Mesenchymal stem cell (in vitro differentiated cells and primary cell): ENCODE measurements around the gene NEK10.

Experiments
- DNase-seq: peaks from one replicate; pipeline ENCODE4 v3.0.0-alpha.2; 2013
- H2AFZ ChIP-seq: one replicate; pipeline ENCODE4 v1.6.1; 2013; ENCODE audit warnings: low read depth, mild to moderate bottlenecking, control low read depth, inconsistent platforms, low read length, moderate library complexity
- H2AK5ac ChIP-seq: 2 replicates; pipeline ENCODE4 v1.6.1; 2013; ENCODE audit warnings: low read length, moderate library complexity, mild to moderate bottlenecking, inconsistent platforms; ENCODE audit not compliant: severe bottlenecking
- H2BK120ac ChIP-seq: one replicate; pipeline ENCODE4 v1.6.1; 2013; ENCODE audit warnings: low read depth, mild to moderate bottlenecking, inconsistent platforms, low read length, moderate library complexity
- H2BK12ac ChIP-seq, 2 experiments: one replicate each; pipeline ENCODE4 v1.6.1; 2013; ENCODE audit warnings: inconsistent platforms in 2 of 2, low read length in 2 of 2, mild to moderate bottlenecking in 2 of 2, moderate library complexity in 2 of 2, control low read depth in 1 of 2
- H2BK15ac ChIP-seq: one replicate; pipeline ENCODE4 v1.6.1; 2013; ENCODE audit warnings: mild to moderate bottlenecking, low read depth, inconsistent platforms; ENCODE audit not compliant: poor library complexity, severe bottlenecking
- H2BK5ac ChIP-seq: 2 replicates; pipeline ENCODE4 v1.6.1; 2013; ENCODE audit warnings: low read depth, mild to moderate bottlenecking, low read length, control low read depth, inconsistent platforms; ENCODE audit not compliant: poor library complexity, severe bottlenecking
- H3K14ac ChIP-seq, 2 experiments: one replicate each; pipeline ENCODE4 v1.6.1; 2013; ENCODE audit warnings: inconsistent platforms in 2 of 2, low read length in 2 of 2, control low read depth in 1 of 2, mild to moderate bottlenecking in 1 of 2, moderate library complexity in 1 of 2
- H3K18ac ChIP-seq, 2 experiments: one replicate each; pipeline ENCODE4 v1.6.1; 2013; ENCODE audit warnings: inconsistent platforms in 2 of 2, low read length in 2 of 2, control low read depth in 1 of 2, low read depth in 1 of 2, mild to moderate bottlenecking in 1 of 2
- H3K23ac ChIP-seq, 2 experiments: one replicate each; pipeline ENCODE4 v1.6.1; 2013; ENCODE audit warnings: inconsistent platforms in 2 of 2, low read length in 2 of 2, mild to moderate bottlenecking in 2 of 2, moderate library complexity in 2 of 2, control low read depth in 1 of 2
- H3K27ac ChIP-seq: 2 replicates; pipeline ENCODE4 v1.5.1; 2013; ENCODE audit warnings: mild to moderate bottlenecking, moderate library complexity, low read length, control low read depth, inconsistent platforms; ENCODE audit not compliant: poor library complexity, severe bottlenecking
- H3K27me3 ChIP-seq, 2 experiments: 2 replicates each; pipeline versions ENCODE4 v1.6.1 to v1.7.0; 2013; ENCODE audit warnings: low read length in 2 of 2, mild to moderate bottlenecking in 2 of 2, moderate library complexity in 2 of 2, control low read depth in 1 of 2, inconsistent platforms in 1 of 2; ENCODE audit not compliant: control insufficient read depth in 1 of 2, insufficient read depth in 1 of 2
- H3K36me3 ChIP-seq, 2 experiments: 2 replicates each; pipeline versions ENCODE4 v1.6.1 to v1.7.0; 2013; ENCODE audit warnings: low read length in 2 of 2, control low read depth in 1 of 2, inconsistent platforms in 1 of 2, low read depth in 1 of 2, mild to moderate bottlenecking in 1 of 2; ENCODE audit not compliant: insufficient read depth in 2 of 2, control insufficient read depth in 1 of 2
- H3K4ac ChIP-seq, 2 experiments: one replicate each; pipeline ENCODE4 v1.6.1; 2013; ENCODE audit warnings: inconsistent platforms in 2 of 2, low read length in 2 of 2, mild to moderate bottlenecking in 2 of 2, moderate library complexity in 2 of 2, control low read depth in 1 of 2, low read depth in 1 of 2
- H3K4me1 ChIP-seq: 2 replicates; pipeline ENCODE4 v1.6.1; 2013; ENCODE audit warnings: low read depth, low read length, control low read depth; ENCODE audit not compliant: control insufficient read depth, insufficient read depth
- H3K4me2 ChIP-seq: 2 replicates; pipeline ENCODE4 v1.6.1; 2013; ENCODE audit warnings: low read length, mild to moderate bottlenecking, inconsistent platforms; ENCODE audit not compliant: poor library complexity, severe bottlenecking
- H3K4me3 ChIP-seq, 2 experiments: 2 replicates each; pipeline versions ENCODE4 v1.5.1 to v1.7.0; 2013; ENCODE audit warnings: low read length in 2 of 2, mild to moderate bottlenecking in 2 of 2, control low read depth in 1 of 2, low read depth in 1 of 2; ENCODE audit not compliant: insufficient read depth in 1 of 2
- H3K79me1 ChIP-seq: replicated peaks from 2 replicates; pipeline ENCODE4 v1.6.1; 2013; ENCODE audit warnings: mild to moderate bottlenecking, control low read depth, low read length, inconsistent platforms; ENCODE audit not compliant: poor library complexity, severe bottlenecking
- H3K9ac ChIP-seq: 2 replicates; pipeline ENCODE4 v1.7.0; 2013; ENCODE audit warnings: mild to moderate bottlenecking, low read length, moderate library complexity
- H3K9me3 ChIP-seq: 2 replicates; pipeline ENCODE4 v1.7.0; 2013; ENCODE audit warnings: mild to moderate bottlenecking, low read length; ENCODE audit not compliant: control insufficient read depth
- H4K8ac ChIP-seq: one replicate; pipeline ENCODE4 v1.6.1; 2013; ENCODE audit warnings: inconsistent platforms, mild to moderate bottlenecking, low read length, moderate library complexity
- H4K91ac ChIP-seq: one replicate; pipeline ENCODE4 v1.6.1; 2013; ENCODE audit warnings: mild to moderate bottlenecking, low read length, inconsistent platforms
- WGBS: methylation state at CpG from one replicate; pipeline ENCODE4 v1.1.7; 2013; ENCODE audit warnings: mixed read lengths; 5-methylcytosine and 5-hydroxymethylcytosine counted together

The NEK10 gene

GRCh38 chr3:27345045-27345444, 24.1 kb downstream of the NEK10 start:
- Histone ChIP-seq H3K9ac (no peak overlapping the region), H3K9me3 (no peaks in the 10 kb centered on the region), H4K8ac (no peak overlapping the region), H3K4ac (no peak overlapping the region), H2BK5ac (no peak overlapping the region), H3K27ac (no peak overlapping the region), H2AFZ (no peak overlapping the region), H3K4me3 (no peak overlapping the region), H3K23ac (no peak overlapping the region), H3K36me3 (peaks cover 0 to 96% of the 10 kb centered on the region in 2 experiments), H4K91ac (no peak overlapping the region), H3K18ac (no peak overlapping the region), H3K27me3 (no peaks in the 10 kb centered on the region), H2BK120ac (no peak overlapping the region), H3K79me1 (no peaks in the 10 kb centered on the region), H2BK12ac (no peak overlapping the region), H2AK5ac (no peak overlapping the region), H3K4me2 (no peak overlapping the region), H3K4me1 (no peaks in the 10 kb centered on the region), H3K14ac (no peak overlapping the region), H2BK15ac (no peak overlapping the region)
- WGBS: 100% methylated on average over 1 of the region's 2 CpGs
- DNase-seq: no peak

GRCh38 chr3:27344192-27344591, 25.0 kb downstream of the NEK10 start:
- Histone ChIP-seq H3K9me3 (no peaks in the 10 kb centered on the region), H2AK5ac (no peak overlapping the region), H2AFZ (no peak overlapping the region), H4K91ac (no peak overlapping the region), H3K4me3 (no peak overlapping the region), H2BK120ac (no peak overlapping the region), H2BK12ac (no peak overlapping the region), H2BK5ac (no peak overlapping the region), H3K36me3 (peaks cover 0 to 91% of the 10 kb centered on the region in 2 experiments), H3K9ac (no peak overlapping the region), H4K8ac (no peak overlapping the region), H3K27me3 (no peaks in the 10 kb centered on the region), H3K23ac (no peak overlapping the region), H3K27ac (no peak overlapping the region), H3K79me1 (no peaks in the 10 kb centered on the region), H3K14ac (no peak overlapping the region), H3K4ac (no peak overlapping the region), H3K18ac (no peak overlapping the region), H3K4me1 (no peaks in the 10 kb centered on the region), H2BK15ac (no peak overlapping the region), H3K4me2 (no peak overlapping the region)
- no CpG with 5 or more reads among the region's 3 CpGs for WGBS
- DNase-seq: no peak

- H3K9ac ChIP-seq: no peak overlapping the region
- H4K8ac ChIP-seq: no peak overlapping the region
- no peak overlapping the region for H3K4ac ChIP-seq
- DNase-seq: no peak
- no peak overlapping the region for H2BK120ac ChIP-seq
- no peak overlapping the region for H4K91ac ChIP-seq
- no peak overlapping the region for H2BK5ac ChIP-seq
- H3K14ac ChIP-seq: no peak overlapping the region
- no peak overlapping the region for H2BK15ac ChIP-seq
- WGBS: 90% methylated on average over 1 of the region's 1 CpG
- H3K4me1 ChIP-seq: no peaks in the 10 kb centered on the region
- peaks cover 0 to 89% of the 10 kb centered on the region in 2 experiments for H3K36me3 ChIP-seq
- H3K4me2 ChIP-seq: no peak overlapping the region
- no peak overlapping the region for H2AK5ac ChIP-seq
- H2AFZ ChIP-seq: no peak overlapping the region
- no peak overlapping the region for H3K4me3 ChIP-seq
- no peak overlapping the region for H2BK12ac ChIP-seq
- no peak overlapping the region for H3K27ac ChIP-seq
- H3K79me1 ChIP-seq: no peaks in the 10 kb centered on the region
- no peaks in the 10 kb centered on the region for H3K27me3 ChIP-seq
- no peak overlapping the region for H3K23ac ChIP-seq
- no peak overlapping the region for H3K18ac ChIP-seq
- H3K9me3 ChIP-seq: no peaks in the 10 kb centered on the region
Observed at GRCh38 chr3:27342267-27342666, 26.9 kb downstream of the NEK10 start.

GRCh38 chr3:27340534-27340933, 28.6 kb downstream of the NEK10 start:
- Histone ChIP-seq H2AK5ac (no peak overlapping the region), H2BK15ac (no peak overlapping the region), H3K27ac (no peak overlapping the region), H3K79me1 (no peaks in the 10 kb centered on the region), H4K8ac (no peak overlapping the region), H3K4me1 (no peaks in the 10 kb centered on the region), H3K4me2 (no peak overlapping the region), H3K4ac (no peak overlapping the region), H3K9me3 (no peaks in the 10 kb centered on the region), H3K18ac (no peak overlapping the region), H4K91ac (no peak overlapping the region), H2BK120ac (no peak overlapping the region), H3K4me3 (no peak overlapping the region), H3K27me3 (no peaks in the 10 kb centered on the region), H3K14ac (no peak overlapping the region), H3K9ac (no peak overlapping the region), H2AFZ (no peak overlapping the region), H2BK5ac (no peak overlapping the region), H3K36me3 (peaks cover 0 to 73% of the 10 kb centered on the region in 2 experiments), H3K23ac (no peak overlapping the region), H2BK12ac (no peak overlapping the region)
- DNase-seq: no peak
- WGBS: 100% methylated on average over 1 of the region's 1 CpG
